Epithelial cell of esophagus (primary cell): ENCODE data around the gene SERTAD3.

Experiments
- DNase-seq: peaks from one replicate; pipeline ENCODE4 v3.0.0; 2010; ENCODE audit warnings: low read depth
- H3K4me3 ChIP-seq: 2 replicates; pipeline ENCODE4 v1.5.1; 2011; ENCODE audit warnings: mild to moderate bottlenecking, low read length, control low read depth
- CTCF ChIP-seq: IDR thresholded peaks from 2 replicates; pipeline ENCODE4 v1.5.1; 2011; ENCODE audit warnings: low read depth, mild to moderate bottlenecking, low read length, control low read depth, inconsistent platforms; ENCODE audit not compliant: insufficient read depth; ENCODE audit errors: missing control alignments

Gene SERTAD3

DNA sequence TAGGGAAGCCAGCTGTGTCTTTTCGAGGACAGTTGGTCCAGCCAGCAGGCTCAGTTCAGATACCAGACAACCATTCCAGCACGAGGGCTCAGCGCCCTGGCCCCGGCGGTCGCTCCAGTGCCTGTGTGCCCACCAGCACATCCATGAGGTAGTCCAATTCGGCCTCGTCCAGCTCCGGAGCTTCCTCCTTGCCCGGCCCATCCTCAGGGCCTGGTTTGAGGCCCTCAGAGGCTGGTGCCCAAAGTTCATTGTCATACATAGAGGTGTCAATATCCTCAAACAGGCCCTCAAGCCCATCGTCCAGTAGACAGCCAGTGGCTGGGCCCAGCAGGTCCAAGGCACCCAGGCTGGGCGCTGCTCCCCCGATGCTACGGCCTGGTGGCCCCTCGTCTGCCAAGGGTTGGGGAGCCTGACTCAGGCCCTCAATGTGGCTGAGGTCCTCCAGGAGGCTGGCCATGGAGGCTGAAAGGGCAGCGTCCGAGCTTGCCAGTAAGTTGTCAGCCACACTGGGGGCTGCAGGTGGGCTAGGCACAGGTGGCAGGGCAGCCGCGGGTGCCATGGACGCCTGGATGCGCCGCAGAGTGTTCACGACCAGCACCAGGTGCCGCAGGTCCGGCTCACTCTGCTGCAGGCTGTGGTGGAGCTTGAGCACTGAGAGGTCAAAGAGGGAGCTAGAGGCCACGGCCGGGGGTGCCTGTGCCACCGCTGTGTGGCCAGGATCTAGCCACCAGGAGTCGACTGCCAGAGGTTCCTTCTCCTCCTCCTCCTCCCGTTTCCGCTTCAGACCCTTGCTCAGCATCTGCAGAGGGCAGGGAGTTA lies 21.2 kb downstream of the SERTAD3 start:
- DNase-seq: no peak
- no peak overlapping the region for H3K4me3 ChIP-seq
- TF ChIP-seq CTCF: no peak

DNA sequence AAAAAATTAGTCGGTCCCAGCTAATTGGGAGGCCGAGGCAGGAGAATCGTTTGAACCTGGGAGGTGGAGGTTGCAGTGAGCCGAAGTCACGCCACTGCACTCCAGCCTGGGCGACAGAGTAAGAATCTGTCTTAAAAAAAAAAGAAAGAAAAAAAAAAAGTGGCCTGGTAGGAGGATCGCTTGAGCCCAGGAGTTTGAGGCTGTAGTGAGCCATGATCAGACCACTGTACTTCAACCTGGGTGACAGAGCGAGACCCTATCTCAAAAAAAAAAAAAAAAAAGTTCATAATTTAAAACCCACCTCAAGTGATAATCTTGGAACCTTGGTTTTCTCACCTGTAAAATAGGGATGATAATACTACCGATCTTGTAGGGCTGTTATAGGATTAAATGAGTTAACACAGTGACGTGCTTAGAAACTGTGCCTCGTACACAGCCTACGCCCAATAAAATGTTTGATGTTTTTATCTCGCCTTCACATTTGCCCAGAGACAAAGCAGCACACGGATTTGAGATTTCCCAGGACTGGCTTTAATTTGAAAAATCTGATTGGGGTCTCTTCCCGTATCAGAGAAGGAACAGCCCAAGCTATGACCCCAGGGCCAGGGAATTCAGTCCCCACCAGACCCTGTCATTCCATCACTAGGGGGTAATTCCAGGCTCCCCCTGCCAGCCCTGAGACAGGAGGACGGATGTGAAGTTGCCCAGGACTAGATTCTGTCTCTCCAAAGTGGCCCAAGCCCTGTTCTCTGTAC lies 22.0 kb downstream of the SERTAD3 start:
- no peak for DNase-seq
- no peak for TF ChIP-seq CTCF
- H3K4me3 ChIP-seq: no peak overlapping the region

GRCh38 chr19:40420766-40421765 lies 23.1 kb downstream of the SERTAD3 start:
- peak; percentile 88 for DNase-seq
- TF ChIP-seq CTCF: peak; percentile 93
- peak overlapping the region; percentile 70 for H3K4me3 ChIP-seq

DNA sequence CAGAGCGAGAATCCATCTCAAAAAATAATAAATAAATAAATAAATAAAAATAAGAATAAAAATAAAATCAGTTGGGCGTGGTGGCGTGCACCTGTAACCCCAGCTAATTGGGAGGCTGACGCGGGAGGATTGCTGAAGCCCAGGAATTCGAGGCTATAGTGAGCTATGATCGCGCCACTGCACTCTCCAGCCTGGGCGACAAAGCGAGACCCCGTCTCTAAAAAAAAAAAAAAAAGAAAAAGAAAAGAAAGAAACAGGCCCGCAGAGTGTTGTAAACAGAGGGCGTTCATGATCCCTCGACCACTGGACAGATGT lies 23.7 kb downstream of the SERTAD3 start:
- H3K4me3 ChIP-seq: peak overlapping the region; percentile 70
- TF ChIP-seq CTCF: no peak
- DNase-seq: no peak

DNA sequence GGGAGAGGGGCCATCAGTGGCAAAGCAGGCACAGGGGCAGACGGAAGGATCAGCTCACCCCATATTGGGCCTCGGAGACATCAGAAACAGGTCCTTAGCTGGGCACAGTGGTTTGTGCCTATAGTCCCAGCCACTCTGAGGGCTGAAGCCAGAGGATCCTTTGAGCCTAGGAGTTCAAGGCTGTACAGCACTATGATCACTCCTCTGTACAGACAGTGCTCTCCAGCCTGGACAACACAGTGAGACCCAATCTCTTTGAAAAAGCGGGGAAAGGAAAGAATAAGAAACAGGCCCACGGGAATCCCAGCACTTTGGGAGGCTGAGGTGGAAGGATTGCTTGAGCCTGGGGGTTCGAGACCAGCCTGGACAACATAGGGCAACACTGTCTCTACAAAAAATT lies 24.4 kb downstream of the SERTAD3 start:
- no peak for DNase-seq
- no peak overlapping the region for H3K4me3 ChIP-seq

More for the DNA sequence above, 24.4 kb downstream of the SERTAD3 start:
- no peak for TF ChIP-seq CTCF
